NCI-H2081 (cell line): ENCODE measurements around the gene SNPH.

ENCODE experiments used
- DNase-seq, 2 experiments: peaks; one replicate each; lab custom pipeline; 2025; lab: John Stamatoyannopoulos, UW

The SNPH gene

DNA sequence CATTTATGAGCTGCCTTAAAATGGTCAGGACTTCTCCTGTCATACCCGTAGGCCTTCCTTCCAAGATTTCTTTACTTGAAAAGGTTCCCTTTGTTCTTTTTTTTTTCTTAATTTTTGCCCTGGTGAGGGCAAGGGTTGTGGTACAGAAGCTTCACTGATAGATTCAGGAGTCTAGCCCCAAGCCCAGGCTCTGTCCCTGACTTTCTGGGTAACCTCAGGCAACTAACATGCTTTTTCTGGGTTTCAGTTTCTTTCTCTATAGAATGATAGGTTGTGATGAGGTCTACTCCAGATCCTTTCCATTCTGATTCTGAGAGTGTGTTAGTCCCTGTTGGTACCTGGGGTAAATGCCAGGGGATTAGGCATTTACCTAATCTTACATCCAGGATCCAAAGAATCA lies 21.2 kb downstream of the SNPH start:
- DNase-seq, result no peak

DNA sequence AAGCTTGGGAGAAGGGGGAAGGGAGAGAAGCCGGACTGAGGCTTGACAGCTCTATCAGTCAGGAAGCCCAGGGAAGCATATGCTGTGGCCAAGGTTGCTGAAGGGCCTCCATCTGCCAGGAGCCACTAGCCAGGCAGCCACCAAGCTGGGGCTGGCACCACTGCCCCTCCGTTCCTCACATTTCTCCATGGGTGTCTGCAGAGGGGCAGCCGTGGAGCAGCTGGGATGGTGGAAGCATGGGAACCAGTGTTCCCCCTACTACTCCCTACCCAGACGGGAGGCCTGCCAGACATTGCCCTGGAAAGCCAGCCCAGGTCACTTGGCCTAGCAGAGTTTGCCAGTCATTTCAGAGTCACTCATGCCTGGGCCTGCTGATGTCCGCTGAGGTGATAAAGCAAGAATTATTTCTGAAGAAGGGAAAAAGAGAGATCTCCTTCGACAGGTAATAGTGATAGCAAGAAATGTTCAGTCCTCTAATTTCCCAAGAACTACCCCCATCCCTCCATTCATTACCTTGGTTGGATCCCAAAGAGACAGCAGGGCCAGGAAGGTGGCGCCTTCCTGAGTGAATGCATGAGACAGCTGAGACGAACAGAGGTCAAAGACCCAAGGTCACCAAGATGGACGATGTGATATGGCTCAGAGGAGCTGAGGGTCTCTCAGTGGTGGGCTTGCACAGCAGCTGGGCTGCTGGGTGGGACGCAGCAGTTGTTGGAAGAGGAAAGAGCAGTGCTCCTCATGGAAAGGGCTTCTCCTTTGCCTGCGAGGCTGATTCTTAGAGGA lies 21.9 kb downstream of the SNPH start:
- no peak for DNase-seq

DNA sequence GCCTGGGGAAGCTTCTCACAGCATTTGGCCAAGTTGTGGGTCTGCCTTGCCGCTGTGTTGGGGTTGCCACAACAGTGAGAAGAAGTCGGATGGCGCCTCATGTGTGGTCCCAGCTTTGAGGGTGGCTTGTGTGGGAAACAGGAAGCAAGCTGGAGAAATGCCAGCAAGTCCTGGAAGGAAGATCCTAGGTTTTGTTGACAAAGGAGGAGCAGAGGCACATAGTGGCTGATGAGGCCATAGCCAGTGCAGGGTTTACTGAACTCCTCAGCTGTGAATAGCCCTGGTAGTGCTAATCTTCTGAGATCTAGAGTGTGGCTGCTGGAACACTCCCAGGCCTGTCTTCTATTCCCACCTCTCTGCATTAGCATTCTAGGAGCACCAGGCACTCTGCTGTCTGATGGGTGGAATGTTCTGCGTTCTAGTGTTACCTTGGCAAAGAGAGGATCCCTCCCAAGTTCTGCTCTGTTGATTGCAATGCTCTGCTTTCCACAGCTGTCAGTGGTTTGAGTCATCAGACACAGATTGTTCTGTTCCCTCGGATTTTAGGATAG lies 25.2 kb downstream of the SNPH start:
- no peak for DNase-seq

DNA sequence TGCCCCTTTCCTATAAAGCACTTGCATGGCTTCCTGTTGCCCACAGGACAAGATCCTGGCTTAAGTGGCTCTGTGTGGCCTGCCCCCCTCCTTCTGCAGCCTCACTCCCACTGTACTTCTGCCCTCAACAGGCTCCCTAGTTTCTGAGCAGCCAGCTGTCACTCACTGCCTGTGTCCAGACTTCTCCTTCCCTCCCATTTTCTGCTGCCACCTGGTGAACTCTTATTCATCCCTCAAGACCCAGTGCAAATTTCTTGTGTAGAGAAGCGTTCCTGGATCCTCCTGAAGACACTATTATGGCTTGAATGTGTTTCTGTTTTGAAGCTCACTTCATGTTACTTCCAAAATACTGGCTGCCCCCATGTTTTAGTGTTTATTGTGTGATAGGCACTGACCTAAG lies 26.5 kb downstream of the SNPH start:
- DNase-seq, result no peak

DNA sequence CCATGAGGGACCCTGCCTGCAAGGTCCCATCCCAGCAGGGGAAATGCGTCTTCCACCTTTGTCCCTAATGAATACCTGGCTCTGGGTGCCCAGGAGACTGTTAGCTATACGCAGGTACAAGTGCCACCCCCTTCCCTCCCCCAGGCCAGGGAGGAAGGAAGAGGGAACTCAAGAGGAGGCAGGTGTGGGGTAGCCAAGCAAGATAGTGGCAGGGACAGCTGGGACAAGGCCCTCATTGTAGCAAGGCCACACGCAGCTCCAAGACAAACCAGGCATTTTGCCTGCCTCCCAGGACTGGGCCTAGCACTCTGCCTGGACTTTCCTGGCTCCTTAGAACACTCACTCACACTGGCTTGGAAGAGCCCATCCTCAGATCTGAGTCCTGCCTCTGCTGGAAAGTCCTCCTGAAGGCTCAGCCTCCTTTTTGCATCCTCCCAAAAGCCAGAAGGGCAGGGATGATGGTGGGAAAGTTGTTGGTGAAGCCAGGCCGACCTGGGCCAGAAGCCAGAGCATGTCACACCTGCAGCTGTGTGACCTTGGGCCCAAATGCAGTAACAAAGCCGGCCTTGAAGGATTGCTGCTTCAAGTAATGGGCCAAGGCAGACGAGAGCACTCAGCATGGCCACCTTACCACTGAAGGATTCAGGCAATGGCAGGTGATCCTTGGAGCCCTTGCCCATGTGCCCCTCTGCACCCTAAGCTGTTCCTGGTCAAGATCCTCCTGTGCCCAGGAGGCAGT lies 27.7 kb downstream of the SNPH start:
- no peak for DNase-seq

DNA sequence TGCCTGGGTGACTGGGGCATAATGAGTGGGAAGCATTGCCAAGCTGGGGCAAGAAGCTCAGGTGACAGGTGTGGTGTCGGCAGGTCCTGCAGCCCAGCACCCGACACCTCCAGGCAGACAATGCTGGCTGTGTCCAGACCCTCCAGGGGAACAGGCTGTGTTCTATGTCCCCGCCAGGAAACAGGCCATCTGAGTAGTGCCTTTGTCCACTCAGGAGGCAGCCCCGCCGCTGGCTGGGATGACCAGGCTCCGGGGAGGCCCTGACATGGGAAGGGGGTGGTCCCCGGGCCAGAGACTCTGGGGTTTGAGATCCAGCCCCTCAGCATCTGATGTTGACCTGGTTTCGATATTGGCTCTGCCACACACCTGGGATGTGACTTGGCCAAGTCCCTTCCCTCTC lies 28.4 kb downstream of the SNPH start:
- DNase-seq, result no peak

DNA sequence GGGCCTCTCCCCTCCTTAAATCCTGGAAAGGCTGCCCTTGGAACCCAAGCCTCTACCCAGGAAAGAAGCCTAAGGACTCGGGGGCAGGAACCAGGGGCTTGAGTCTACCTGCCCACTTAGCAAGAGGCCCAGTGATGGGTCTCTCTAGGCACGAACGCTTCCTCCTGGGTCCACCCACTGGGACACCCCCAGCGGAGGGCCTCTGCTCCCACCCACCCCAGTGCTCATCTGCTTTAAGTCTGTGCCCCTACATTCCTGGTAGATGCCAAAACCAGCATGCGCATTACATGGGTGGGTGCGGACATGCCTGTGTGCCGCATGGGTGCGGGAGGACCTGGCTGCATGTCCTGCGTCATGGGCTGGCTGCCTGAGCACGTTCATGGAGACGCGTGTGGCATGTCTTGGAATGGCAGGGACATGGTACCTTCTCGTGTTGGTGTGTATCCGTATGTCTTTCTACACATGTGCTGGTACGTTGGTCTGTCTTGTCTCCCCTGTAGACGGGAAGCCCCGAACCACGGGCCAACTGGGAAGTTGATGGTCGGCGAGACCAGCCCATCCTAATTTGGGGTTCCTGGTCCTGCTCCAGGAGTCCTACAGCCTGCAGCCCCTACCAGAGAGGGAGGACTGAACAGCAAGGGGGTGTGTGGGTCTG lies 29.3 kb downstream of the SNPH start:
- DNase-seq, result no peak

DNA sequence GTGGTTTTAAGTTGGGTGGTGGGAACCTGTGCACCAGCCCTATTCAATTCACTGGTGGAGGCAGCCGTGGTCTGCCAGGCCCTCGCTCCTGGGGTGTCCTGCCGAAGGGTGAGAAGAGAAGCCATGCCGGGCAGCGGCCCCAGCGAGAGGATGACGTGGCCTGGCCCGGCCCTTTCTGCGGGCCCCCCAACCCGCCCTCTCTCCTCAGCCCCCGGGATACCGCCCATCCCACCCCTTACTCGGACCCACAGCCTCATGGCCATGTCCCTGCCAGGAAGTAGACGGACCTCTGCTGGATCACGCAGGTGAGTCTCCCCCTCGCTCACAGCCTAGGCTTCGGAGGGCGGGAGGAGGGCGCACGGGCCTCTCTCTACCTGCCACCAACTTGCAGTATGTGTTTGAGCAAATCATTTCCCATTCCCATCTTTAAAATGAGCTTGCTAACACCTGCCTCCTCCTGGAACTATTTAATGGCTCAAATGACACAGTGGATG lies 30.1 kb downstream of the SNPH start:
- DNase-seq, result no peak

DNA sequence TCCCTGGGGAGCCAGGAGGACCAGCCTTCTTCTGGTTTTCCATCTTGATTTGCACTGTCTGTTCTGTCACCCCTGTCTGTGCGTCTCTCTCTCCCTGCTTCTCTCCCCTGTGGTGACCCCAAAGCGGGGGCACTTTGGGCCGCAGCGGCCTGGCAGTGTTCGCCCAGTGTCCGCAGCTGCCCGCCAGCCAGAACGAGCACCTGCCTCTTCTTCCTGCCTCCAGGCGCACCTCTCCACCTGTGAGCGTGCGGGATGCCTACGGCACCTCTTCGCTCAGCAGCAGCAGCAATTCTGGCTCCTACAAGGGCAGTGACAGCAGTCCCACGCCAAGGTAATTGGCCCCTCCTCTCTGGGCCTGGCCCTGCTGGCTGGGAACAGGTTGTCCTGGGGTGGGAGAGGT lies 30.8 kb downstream of the SNPH start:
- no peak for DNase-seq

DNA sequence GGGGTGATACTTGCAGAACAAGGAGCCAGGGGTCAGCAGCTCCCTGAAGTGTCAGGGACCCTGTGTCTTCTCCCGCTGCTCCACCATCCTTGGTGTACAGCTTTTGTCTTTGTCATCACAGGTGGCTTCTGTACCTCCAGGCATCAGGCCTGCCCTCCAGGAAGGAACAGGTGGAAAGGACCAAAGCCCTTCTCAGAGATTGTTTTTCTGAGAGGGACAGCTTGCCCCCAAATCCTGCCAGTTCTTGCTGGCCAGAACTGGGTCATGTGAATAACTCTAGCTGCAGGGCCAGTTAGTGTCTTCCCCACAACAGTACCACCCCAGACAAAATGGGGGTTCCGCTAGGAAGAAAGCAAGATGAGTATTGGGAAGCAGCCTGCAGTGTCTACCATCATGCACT lies 31.4 kb downstream of the SNPH start:
- DNase-seq, result no peak

DNA sequence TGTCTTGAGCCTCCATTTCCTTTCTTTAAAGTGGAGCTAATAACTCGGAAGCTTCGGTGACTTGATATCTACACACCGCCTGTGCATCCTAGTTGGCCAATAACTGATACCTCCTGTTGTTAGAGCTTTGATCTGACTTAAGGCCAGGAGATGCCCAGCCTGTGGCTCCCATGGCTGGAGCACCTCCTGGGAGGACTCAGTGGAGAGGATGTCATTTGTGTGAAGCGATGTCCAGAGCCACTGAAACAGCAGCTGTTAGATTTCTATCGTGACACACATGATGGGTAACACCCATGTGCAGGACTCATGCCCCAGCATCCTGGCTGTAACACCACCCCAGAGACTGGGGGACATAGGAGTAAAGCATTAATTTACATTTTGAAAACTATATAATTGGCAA lies 32.1 kb downstream of the SNPH start:
- DNase-seq, result no peak

DNA sequence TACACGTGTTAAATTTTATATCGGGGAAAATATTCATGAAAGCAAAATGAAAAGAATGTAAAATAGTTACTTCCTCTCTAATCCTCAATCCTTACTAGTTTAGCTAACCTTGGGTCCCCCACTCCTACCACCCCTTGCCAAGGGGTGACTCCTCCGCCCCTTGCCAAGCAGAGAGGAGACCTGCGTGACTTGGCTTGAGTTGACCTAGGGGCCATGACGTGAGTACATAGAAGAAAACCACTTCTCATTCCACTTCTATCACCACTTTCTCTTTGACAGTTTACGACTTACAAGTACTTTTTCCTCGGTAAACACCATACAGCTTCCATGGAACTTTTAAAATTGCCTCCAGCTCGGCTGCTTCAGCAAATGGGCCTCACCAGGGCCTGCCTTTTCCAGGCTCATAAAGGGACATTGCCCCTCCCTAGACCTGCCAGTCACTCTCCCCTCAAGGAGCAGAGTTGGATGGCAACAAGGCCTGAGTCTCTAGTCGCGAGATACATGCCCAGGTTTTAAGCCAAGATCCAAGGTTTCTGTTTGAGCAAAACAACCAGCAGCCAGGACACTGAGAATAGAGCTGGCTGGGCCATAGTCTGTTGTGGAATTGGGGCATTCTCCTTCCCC lies 32.9 kb downstream of the SNPH start:
- no peak for DNase-seq

DNA sequence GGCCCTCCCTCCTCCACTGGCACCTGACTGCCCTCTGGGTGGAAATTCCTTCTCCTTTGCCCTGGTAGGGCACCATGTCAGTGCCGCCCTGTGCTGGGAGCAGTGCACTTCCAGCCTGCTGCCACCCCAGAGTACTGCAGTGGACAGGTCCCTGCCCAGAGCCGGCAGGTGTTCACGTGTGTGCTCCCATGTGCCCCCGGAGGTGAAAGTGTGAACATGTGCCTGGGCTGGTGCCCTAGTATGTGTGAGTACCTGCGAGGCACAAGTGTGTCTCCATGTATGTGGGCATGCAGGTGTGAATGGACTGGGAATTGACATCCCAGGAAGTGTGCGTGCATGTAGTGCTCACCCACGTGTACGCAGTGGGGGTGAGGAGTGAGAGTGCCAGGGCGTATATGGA lies 33.4 kb downstream of the SNPH start:
- no peak for DNase-seq

DNA sequence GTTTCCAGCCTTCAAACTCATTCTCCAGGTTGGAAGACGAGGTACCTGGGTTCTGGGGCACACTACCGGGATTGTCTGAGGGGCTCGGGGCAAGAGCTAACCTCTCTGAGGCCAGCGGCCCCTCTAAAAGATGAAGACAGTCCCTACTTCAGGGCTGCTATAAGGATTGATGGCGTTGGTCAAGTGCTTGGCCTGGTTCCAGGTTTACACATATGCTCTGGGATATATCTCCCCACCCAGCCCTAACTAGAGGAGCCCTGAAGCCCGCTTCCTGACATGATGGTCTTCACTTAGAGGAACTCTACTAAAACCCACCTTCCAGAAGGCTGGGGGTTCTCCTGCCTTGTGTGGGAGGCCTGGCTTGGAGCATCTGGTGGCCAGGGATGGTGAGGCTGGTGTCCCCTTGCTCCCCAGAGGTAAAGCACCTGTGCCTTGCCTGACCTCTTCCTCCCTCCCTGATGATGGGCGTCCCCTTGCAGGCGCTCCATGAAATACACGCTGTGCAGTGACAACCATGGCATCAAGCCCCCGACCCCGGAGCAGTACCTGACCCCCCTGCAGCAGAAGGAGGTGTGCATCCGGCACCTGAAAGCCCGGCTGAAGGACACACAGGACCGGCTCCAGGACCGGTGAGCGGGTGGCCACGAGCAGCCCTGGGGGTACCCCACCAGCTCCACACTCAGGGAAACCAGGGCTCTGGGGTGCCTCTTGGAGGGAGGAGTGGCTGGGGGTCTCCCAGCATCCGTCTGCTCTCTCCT lies 34.2 kb downstream of the SNPH start:
- no peak for DNase-seq

DNA sequence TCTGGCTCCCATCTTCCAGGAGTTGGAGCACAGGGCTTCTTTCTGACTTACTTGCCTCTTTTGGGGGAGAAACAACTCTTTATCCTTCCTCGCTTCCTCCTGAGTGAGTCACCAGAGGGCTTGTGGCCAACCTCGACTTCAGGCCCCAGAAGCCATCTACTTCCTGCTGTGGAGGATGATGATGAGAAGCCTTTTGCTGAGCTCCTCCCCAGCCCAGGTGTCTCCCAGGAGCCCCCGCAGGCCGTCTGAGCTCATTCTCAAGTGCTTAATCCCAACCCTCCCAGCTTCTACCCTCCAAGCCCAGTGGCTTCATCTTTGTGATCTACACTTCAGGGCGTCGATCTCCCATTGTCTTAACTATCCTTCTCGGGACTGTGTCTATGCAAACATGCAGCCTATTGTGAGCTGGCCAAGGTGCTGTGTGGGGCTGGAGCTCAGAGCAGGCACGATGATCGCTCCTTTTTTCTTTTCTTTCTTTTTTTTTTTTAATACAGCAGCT lies 35.0 kb downstream of the SNPH start:
- DNase-seq, result no peak

DNA sequence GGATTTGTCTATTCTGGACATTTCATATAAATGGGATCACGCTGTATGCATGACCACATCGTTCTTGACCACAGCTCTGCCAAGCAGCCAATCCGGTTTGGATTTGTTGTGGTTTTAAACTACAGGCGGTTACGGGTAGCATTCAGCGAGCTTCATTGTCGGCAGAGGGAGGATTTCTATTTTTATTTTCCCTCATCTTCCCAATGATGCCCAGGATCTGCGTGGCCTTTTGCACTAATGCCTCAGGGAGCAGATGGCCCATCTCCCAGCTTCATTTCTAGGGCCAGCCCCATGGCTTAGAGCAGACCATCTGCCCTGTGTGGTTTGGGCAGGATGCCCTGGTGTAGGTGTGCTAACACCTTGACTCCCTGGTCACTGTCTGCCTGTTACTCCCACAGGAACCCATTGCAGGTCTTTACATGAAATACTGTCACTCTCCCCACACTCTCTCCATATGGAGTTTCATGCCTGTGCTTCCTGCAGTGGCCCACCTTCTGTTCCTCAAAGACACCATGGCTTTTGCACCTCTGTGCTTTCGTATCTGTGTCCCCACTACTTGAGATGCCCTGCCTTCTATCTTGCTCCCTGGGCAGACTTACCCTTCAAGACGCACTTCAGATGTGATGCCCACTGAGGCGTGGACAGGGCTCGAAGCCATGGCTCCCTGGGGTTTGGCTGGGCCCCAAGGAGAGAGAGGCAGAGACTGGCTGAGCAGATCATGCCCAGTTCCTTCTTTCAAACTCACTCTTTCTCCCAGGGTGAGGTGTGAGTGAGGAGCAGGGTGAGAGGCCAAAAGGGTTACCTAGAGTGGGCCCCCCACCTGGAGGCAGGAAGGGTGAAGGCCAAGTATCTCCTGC lies 36.8 kb downstream of the SNPH start:
- no peak for DNase-seq

DNA sequence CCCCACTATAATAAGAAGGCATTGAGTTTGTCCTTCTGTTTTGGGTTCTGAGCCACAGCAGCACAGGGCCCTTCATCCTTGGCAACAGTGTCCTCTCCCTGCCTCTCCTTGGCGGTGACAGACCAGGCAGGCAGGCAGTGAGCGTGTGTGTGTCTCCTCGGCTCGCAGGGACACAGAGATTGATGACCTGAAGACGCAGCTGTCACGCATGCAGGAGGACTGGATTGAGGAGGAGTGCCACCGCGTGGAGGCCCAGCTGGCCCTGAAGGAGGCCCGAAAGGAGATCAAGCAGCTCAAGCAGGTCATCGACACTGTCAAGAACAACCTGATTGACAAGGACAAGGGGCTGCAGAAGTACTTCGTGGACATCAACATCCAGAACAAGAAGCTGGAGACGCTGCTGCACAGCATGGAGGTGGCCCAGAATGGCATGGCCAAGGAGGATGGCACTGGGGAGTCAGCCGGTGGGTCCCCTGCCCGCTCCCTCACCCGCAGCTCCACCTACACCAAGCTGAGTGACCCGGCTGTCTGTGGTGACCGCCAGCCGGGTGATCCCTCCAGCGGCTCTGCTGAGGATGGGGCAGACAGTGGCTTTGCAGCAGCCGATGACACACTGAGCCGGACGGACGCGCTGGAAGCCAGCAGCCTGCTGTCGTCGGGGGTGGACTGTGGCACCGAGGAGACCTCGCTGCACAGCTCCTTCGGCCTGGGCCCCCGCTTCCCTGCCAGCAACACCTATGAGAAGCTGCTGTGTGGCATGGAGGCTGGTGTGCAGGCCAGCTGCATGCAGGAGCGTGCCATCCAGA lies 38.8 kb downstream of the SNPH start:
- DNase-seq, result no peak

DNA sequence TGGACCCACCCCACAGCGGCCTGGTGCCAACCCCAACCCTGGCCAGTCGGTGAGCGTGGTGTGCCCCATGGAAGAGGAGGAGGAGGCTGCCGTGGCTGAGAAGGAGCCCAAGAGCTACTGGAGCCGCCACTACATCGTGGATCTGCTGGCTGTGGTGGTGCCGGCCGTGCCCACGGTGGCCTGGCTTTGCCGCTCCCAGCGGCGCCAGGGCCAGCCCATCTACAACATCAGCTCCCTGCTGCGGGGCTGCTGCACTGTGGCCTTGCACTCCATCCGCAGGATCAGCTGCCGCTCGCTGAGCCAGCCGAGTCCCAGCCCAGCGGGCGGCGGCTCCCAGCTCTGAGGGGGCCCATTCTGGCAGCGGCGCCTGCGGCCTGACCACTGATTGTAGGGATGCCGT lies 39.6 kb downstream of the SNPH start:
- DNase-seq, result no peak

DNA sequence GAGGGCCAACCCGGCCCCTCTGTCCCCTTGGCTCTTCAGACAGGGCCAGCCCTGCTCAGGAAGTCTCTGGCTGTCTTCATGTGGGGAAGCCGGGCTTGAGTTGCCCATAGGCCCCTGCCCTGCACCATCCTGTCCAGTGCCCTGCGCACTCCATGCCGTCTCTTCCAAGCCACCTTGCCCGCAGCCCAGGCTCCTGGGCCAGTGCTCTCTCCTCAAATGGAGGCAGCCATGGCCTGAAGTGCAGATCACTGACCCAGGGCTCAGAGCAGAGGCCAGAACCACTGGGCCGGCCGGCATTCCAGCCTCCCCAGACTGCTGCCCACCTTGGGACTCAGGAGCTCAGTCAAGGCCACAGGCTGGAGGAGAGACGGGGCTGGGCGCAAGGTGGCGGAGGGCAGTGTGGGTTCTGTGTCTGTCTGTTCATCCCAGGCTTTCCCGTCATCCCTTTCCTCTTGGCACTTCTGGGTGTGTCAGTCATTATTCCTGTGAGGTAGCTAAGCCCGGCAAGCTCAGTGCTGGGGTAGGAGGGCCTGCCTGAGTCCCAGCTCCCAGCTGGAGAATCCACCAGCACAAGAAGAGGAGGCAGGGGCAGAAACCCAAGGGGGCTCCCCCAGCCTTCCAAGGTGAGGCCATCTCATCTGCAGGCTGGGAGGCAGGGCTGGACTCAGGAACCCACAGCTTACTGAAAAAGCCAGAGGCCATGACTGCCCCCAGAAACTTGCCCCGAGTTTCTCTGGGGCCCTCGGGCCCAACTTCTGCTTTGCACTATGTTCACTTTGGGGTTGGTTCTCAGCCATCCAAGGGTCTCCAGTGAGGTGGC lies 40.4 kb downstream of the SNPH start:
- no peak for DNase-seq
